Right lung (tissue), 5 donors: ENCODE results near the gene DBNL. TPM values are rescaled to one million over a fixed set of nuclear protein-coding genes. Genes with fewer than 3 reads are reported as not detected.
A peak's percentile ranks its signal among the peaks of the same experiment; 100 is the strongest.

Experiments
- DNase-seq, 2 donors: peaks; one replicate each; pipeline ENCODE4 v3.0.0-alpha.2; 2013
- polyA plus RNA-seq, 5 donors: library from polyadenylated mRNA; unstranded; fragments of 120-200 nt; gene quantifications; one replicate each; pipeline versions ENCODE4 v1.2.1 to v1.2.3, GENCODE V29; 2013; ENCODE audit warnings: inconsistent platforms in 1 of 5, low replicate concordance in 1 of 5; ENCODE audit not compliant: insufficient read length in 5 of 5, insufficient read depth in 1 of 5

Gene DBNL
- polyA plus RNA-seq, 5 donors, result 53.5 to 89.2 (median 59.3) TPM

GRCh38 chr7:44075296-44076075 lies 31.0 kb downstream of the DBNL start:
- no peak for DNase-seq

DNA sequence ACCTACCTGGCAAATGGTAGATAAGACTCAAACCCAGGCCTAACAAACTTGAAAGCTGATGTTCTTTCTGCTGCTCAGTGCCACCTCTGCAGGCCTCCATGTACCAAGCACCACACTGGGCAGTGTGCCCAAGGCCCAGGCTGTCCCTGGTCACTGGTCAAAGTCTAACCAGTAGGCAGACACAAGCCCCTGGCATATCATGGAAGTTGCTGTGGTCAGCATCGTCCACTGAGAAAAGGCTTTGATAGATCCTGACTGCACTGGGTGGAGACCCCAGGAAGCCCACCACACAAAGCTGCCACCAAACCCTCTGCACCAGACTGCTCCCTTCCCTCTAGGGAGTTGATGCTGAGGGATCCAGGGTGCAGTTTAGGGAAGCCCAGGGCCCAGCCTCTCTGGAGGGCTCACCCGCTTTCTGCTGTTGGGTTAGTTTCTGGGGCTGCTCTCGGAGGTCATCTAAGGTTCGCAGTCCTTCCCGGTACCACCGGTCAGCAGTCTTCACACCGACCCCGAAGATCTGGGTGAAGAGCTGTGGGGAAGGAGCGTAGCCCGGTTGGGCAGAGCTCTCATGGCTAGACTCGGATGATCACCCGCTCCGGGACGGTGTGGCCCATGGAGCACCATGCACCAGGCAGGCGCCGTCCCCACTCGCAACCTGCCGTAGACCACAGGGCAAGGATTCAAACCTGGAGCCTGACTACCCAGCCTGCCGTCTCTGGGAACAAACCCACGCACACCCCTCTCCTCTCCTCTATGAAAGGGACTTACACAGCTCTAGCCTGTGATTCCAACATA lies 31.8 kb downstream of the DBNL start:
- DNase-seq, result no peak

DNA sequence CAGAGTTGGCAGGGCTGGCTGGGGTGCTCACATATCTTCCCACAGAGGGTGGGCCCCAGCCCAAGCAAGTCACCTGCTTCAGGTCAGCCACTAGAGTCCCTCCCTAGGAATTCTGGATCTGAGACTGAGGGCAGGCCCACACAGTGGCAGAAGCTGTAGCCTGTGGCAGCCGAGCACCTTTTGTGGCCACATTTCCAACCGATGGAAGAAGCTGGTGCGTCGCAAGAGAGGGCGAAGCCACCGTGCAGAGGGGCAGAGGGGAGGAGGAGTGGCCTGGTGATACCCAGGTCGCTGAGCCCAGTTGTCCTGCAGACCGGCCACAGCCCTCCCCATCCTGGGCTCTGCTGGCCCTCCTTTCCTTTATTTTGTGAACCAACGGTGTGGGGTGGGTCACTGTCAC lies 32.6 kb downstream of the DBNL start:
- no peak for DNase-seq

- no peak for DNase-seq
Observed at GRCh38 chr7:44077681-44078091, 33.2 kb downstream of the DBNL start.

DNA sequence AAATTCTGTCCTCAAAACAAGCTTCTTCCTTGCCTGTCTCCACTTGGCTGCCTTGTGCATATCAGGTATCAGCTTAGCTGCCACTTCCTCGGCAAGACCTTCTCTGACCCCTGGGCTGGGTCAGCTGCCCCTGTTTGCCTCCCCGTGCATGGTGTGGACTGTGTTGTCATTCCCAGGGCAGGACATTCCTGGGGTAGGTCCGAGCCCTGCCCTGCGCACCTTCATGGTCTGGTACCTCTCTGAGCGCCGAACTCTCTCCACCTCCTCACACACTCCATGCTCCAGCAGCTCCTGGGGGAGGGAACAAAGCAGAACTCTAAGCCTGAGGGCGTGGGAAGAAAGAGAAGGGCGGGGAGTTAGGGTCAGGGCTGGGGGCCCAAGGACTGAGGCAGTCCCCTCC lies 34.0 kb downstream of the DBNL start:
- no peak for DNase-seq

GRCh38 chr7:44079331-44080021 lies 35.0 kb downstream of the DBNL start:
- no peak for DNase-seq

DNA sequence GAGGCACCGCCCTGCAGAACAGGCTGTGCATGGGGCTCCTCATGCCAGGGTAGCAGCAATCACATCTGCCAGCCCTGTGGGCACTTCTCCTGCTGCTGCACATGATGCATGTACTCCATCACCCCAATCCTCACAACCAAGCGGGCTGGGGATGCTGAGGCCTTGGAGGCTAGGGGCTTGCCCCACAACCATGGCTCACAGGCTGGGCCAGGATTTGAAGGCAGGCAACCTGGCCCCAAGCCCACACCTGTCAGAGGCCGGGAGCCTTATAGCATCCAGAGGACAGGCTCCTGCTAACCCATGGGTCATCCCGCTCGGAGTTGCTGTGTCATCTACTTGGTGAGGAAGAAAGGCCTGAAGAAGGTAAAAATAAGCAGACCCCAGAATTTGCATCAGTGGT lies 35.6 kb downstream of the DBNL start:
- no peak for DNase-seq

DNA sequence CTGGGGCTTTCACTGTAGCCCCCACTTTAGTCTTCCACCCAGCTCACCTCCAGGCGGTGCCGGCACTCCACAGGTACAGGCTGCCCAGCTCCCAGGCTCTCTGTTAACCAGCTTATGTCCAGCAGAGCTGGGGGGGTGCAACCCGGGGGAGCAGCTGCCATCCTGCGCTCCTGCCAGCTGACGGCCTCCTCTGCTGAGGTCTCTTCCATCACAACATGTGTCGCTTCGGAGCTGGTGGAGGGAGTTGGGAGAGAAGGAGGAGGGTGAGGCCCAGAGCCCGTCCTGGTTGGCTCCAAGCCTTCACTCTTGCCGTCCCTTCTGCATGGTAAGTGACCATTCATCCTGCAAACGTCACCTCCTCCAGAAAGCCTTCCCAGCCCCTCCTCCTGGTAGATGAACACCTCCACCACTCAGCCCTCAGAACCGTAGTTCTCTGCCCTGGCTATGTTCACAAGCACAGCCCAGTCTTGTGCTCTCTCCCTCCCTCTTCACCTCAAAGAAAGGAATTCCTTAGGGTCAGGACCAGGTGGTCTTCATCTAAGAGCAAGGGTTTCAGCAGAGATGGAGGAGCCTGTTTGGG lies 36.3 kb downstream of the DBNL start:
- DNase-seq, result no peak

DNA sequence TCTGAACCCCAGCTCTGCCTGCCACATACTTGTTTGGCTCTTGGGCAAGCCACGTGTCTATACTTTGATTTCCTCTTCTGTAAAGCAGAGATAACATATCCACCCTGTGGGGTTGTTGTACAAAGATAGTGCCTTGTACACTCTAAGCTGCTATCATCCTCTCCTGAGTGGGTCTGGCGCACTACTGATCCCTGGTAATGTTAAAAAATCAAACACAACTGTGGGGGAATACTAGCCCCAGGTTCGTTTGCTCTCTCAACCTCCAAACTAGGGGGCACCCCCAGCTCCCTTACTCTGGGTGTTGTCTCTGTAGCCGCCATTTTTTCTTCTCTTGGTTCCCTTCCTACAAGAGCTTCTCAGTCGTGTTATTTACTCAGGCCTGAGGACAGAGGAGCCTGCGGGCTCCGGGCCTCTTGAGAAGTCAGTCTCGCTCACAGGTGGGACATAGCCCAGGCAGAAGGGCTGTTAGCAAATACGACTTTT lies 36.8 kb downstream of the DBNL start:
- DNase-seq, result no peak

DNA sequence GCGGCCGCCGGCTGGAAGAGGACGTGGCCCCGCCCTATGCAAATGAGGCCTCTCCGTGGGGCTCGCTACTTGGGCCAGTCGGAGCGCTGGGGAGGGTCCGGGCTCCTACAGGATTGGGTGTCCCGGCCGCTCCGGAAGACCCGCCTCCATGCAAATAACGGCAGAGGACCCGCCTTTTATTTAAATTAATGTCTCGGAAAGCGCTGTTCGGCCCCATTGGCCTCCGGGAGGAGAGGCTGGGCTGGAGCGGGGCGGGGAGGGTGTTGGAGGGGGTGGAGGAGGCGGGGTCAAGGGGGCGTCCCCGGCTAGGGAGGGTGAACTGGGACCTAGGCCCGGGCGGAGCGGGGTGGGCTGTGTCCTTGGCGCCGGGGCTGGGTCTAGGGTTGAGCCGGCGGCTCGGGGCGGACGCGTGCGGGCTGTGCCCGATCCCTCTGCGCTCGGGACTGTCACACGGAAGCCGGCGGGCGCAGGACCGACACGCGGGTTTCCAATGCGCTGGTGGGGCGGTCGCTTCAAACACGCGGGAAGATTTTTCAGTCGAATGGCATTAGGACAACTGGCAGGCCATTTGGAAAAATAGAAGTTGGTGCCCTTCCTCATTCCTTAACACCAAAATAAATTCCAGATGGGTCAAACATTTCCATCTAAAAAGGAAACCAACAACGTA lies 38.2 kb downstream of the DBNL start:
- DNase-seq, result peak; percentile 97

- no peak for DNase-seq
Observed at GRCh38 chr7:44083796-44084195, 39.3 kb downstream of the DBNL start.

- DNase-seq, result no peak
Observed at GRCh38 chr7:44084701-44085100, 40.2 kb downstream of the DBNL start.

- DNase-seq, result no peak
Observed at GRCh38 chr7:44085546-44085945, 41.0 kb downstream of the DBNL start.

GRCh38 chr7:44086627-44087026 lies 42.1 kb downstream of the DBNL start:
- no peak for DNase-seq

GRCh38 chr7:44087911-44088838 lies 43.7 kb downstream of the DBNL start:
- DNase-seq, result no peak

- DNase-seq, result no peak
Observed at GRCh38 chr7:44093102-44093641, 48.7 kb downstream of the DBNL start.

GRCh38 chr7:44094365-44094764 lies 49.9 kb downstream of the DBNL start:
- DNase-seq, result no peak

DNA sequence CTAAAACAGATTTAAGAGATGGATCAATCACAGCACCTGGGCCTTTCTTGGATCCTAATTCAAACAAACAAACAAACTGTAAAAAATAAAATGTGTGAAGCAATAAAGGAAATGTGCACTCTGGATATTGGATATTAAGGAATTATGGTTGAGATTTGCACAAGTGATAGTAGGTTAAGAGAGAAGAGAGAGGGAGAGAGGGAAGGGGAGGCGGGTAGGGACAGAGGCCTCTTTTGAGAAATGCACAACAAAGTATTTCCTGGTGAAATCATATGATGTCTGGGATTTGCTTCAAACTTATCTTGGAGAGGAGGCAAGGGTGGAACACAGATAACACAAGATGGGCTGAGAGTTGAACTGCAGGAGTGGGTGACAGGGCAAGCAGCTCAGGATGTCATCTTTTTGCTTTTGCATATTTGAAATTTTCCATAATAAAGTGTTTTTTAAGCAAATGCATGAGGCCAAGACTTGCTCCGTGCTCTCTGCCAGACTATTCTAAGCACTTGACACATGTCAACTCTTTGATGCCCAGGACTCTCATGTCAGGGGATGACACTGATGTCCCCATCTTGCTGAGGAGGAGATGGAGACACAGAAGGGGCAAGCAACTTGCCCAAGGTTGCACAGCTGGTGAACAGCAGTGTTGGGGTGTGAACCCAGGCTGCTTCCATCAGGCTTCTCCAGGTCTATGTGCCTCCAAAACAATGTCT lies 50.5 kb downstream of the DBNL start:
- no peak for DNase-seq

DNA sequence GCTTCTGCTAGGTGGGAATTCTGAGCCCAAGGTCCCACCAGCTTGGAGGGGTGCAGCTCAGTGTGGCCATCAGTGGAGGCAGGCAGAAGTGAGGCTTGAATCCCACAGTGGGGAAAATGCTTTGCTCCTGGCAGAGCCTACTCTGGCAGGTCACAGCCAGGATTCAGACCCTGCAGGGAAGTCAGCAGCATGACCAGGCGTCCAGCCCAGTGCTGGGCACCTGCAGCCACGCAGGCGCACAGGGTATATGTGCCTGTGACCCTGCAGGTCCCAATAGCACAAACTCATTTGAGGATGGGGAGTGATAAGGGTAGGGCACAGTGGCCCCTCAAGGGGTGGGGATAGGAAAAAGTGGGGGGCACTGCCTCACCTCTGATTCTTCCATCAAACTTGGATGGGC lies 51.3 kb downstream of the DBNL start:
- no peak for DNase-seq
